Kasumi-1 (cell line): ENCODE data around the gene KRT77.
"Not testable (repeated sequence)": the region's sequence is repeated elsewhere in the genome, so short reads cannot be mapped to it uniquely, and the experiment has no call there.

ENCODE experiments used
- DNase-seq, 2 experiments: peaks; one replicate each; lab custom pipeline; 2025; lab: John Stamatoyannopoulos, UW

Gene KRT77

GRCh38 chr12:52703424-52703823 is at the start of gene KRT77:
Gene KRT77, minus strand, starts transcription at chr12:52703524. Its CDS starts 90 bp downstream, at chr12:52703434.
- no peak for DNase-seq

- DNase-seq = no peak
Observed at GRCh38 chr12:52752516-52752915, 49.2 kb upstream of the KRT77 start.

GRCh38 chr12:52751795-52752194 is 48.5 kb upstream of the KRT77 start:
- no peak for DNase-seq

- not testable (repeated sequence) for DNase-seq
Observed at GRCh38 chr12:52750532-52750931, 47.2 kb upstream of the KRT77 start.

- no peak for DNase-seq
Observed at GRCh38 chr12:52749827-52750226, 46.5 kb upstream of the KRT77 start.

- no peak for DNase-seq
Observed at GRCh38 chr12:52748578-52748977, 45.3 kb upstream of the KRT77 start.

GRCh38 chr12:52745554-52745953 is 42.2 kb upstream of the KRT77 start:
- no peak for DNase-seq

GRCh38 chr12:52744493-52745156 is 41.3 kb upstream of the KRT77 start:
- no peak for DNase-seq

GRCh38 chr12:52742822-52743457 is 39.6 kb upstream of the KRT77 start:
- no peak for DNase-seq

- DNase-seq = no peak
Observed at GRCh38 chr12:52742196-52742580, 38.9 kb upstream of the KRT77 start.

GRCh38 chr12:52741375-52742195 is 38.3 kb upstream of the KRT77 start:
- peak in 1 of 2 experiments; percentile 32 for DNase-seq

- no peak for DNase-seq
Observed at GRCh38 chr12:52740584-52740983, 37.3 kb upstream of the KRT77 start.

- no peak for DNase-seq
Observed at GRCh38 chr12:52739963-52740362, 36.6 kb upstream of the KRT77 start.

GRCh38 chr12:52735816-52736632 is 32.7 kb upstream of the KRT77 start:
- DNase-seq = no peak

GRCh38 chr12:52735106-52735505 is 31.8 kb upstream of the KRT77 start:
- no peak for DNase-seq

- DNase-seq = no peak
Observed at GRCh38 chr12:52730793-52731192, 27.5 kb upstream of the KRT77 start.

GRCh38 chr12:52730383-52730782 is 27.1 kb upstream of the KRT77 start:
- no peak for DNase-seq

- no peak for DNase-seq
Observed at GRCh38 chr12:52729147-52729546, 25.8 kb upstream of the KRT77 start.

GRCh38 chr12:52728374-52728773 is 25.1 kb upstream of the KRT77 start:
- no peak for DNase-seq

- DNase-seq = no peak
Observed at GRCh38 chr12:52727037-52727436, 23.7 kb upstream of the KRT77 start.

- DNase-seq = no peak
Observed at GRCh38 chr12:52726451-52726850, 23.1 kb upstream of the KRT77 start.

GRCh38 chr12:52724384-52724783 is 21.1 kb upstream of the KRT77 start:
- DNase-seq = no peak
